ENCODE measurements around the gene RBP3. TPM values are rescaled to one million over a fixed set of nuclear protein-coding genes. Genes with fewer than 3 reads are reported as not detected.
A peak's percentile ranks its signal among the peaks of the same experiment; 100 is the strongest.

RBP3 gene
- total RNA-seq, 4 donors from 2014 or later = not detected

DNA sequence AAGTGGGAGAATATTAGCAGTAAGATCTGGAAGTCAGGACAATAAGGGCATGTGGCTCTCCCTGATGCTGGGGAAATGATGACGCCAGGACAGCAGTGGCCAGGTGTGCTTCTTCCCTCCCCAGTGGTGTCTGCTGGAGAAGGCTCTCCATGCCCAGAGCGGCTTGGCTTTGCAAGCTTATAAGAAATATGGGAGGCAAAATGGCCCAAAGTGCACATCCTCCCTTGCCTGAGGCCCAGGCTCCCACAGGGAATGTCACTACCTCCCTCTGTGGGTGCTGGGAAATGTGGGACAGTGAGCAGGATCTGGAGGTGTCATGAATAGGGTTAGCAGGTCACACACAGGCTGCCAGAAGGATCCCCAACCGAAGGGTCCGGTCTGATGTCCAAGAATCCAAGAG, 53.0 kb downstream of the RBP3 start:
- WGBS, 2 donors = 90 to 92% methylated on average over 4 of the region's 4 CpGs
- TF ChIP-seq POLR2A (IDR thresholded peaks at IDR 0.05) = no peak
- TF ChIP-seq CTCF (IDR thresholded peaks at IDR 0.05) = no peak
- no peak overlapping the region for H3K4me3 ChIP-seq (ENCODE audit: low read depth, poor library complexity, severe bottlenecking)
- DNase-seq (ENCODE audit: low spot score in 2 of 2) = no peak
- intact Hi-C loops (cut with DNase I; ENCODE audit: low total_unique reads) = no loop called here

GRCh38 chr10:47401874-47402640, 53.9 kb downstream of the RBP3 start:
- H3K4me3 ChIP-seq (ENCODE audit: low read depth, poor library complexity, severe bottlenecking) = no peak overlapping the region
- TF ChIP-seq POLR2A (IDR thresholded peaks at IDR 0.05) (no peak), CTCF (IDR thresholded peaks at IDR 0.05) (no peak)
- 83 to 88% methylated on average over 10 of the region's 10 CpGs for WGBS, 2 donors
- DNase-seq (ENCODE audit: low spot score in 2 of 2) = peak in 1 of 2 donors; percentile 11
- intact Hi-C loops (cut with DNase I; ENCODE audit: low total_unique reads) = no loop called here

DNA sequence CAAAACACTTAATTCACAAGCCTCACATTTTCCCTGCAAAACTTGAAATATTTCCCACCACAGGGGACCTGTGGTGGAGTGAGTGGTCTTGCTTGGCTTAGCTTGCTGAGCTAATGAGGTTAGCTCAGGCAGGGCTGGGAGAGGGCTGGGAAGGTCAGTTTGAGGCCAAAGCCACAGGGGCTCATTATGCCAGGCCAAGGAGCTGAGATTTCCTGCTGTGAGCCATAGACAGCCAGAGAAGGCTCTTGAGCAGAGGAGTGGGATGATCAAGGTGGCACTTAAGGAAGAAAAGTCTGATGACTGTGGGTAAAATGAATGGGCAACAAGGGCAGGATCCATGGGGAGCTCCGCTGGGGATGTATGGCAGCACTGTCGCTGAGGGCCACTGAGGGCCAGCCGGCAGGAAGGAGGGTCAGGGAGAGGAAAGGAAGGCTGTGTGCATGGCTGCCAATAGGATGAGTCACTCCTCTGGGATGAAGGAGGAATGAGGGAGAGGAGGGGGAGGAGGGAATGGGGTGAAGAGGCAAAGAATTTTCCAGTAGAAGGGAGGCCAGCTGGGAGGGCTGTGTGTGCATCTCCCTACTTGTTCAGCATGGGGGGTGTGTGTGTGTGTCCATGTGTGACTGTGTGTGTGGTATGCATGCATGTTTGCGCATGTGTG, 54.6 kb downstream of the RBP3 start:
- 39 to 42% methylated on average over 4 of the region's 4 CpGs for WGBS, 2 donors
- H3K4me3 ChIP-seq (ENCODE audit: low read depth, poor library complexity, severe bottlenecking) = no peak overlapping the region
- peak; percentile 23 to 80 for DNase-seq (ENCODE audit: low spot score in 2 of 2)
- peak in 1 of 3 donors; percentile 19 for TF ChIP-seq CTCF (IDR thresholded peaks at IDR 0.05)
- TF ChIP-seq POLR2A (IDR thresholded peaks at IDR 0.05) = no peak
- intact Hi-C loops (cut with DNase I; ENCODE audit: low total_unique reads) = no loop called here

DNA sequence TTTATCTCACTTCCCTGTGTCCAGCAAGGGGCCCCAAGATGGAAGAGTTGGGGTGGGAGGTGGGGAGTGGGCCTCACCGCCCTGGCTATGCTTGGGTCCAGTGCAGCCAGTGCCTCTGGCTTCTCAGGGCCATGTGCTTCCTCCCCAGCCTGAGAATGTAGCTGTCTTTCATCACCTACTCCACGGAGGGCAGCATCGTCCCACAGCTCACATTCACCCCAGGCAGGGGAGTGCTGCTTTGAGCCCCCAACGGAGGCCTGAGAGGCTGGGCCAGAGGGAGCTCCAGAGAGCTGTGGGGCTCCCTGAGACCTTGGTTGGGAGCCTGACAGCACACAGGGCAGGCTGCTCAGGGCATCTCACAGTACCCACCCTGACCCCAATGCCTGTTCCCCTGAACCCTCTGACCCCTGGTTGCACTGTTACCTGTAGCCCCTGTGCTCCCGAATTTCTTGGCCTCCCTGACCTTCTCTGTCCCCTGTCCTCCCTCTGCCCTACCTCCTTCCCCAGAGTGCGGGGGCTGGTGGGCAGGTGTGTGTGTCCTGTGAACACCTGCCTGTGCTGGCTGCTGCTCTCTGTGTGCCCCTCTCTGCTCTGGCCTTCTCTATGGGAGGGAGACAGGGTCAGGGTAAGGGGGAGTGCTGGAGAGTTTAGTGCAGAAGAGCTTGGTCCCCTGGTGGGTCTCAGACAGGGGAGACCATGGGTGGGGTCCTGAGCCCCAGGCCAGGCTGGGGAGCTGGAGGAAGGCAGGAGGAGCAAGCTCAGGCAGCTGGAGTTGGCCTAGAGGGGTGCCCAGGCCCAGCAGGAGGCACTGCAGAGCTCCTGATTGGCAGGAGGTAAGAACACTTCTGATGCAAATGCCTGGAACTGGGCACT, 55.5 kb downstream of the RBP3 start:
- DNase-seq (ENCODE audit: low spot score in 2 of 2) = peak; percentile 13 to 85
- WGBS, 2 donors = 75 to 84% methylated on average over 3 to 6 of the region's 6 CpGs
- TF ChIP-seq CTCF (IDR thresholded peaks at IDR 0.05) = no peak
- TF ChIP-seq POLR2A (IDR thresholded peaks at IDR 0.05) = no peak
- intact Hi-C loops (cut with DNase I; ENCODE audit: low total_unique reads) = no loop called here
- H3K4me3 ChIP-seq (ENCODE audit: low read depth, poor library complexity, severe bottlenecking) = no peak overlapping the region

GRCh38 chr10:47404446-47404845, 56.3 kb downstream of the RBP3 start:
- peak in 1 of 2 donors; percentile 79 for DNase-seq (ENCODE audit: low spot score in 2 of 2)
- WGBS, 2 donors = 59 to 72% methylated on average over 6 of the region's 6 CpGs

More at GRCh38 chr10:47404446-47404845, 56.3 kb downstream of the RBP3 start:
- intact Hi-C loops (cut with DNase I; ENCODE audit: low total_unique reads) = no loop called here
- TF ChIP-seq POLR2A (IDR thresholded peaks at IDR 0.05) (no peak), CTCF (IDR thresholded peaks at IDR 0.05) (no peak)
- H3K4me3 ChIP-seq (ENCODE audit: low read depth, poor library complexity, severe bottlenecking) = no peak overlapping the region
